Osteoblast (primary cell): ENCODE data around the gene UBFD1. TPM values are rescaled to one million over a fixed set of nuclear protein-coding genes. Genes with fewer than 3 reads are reported as not detected.

Source experiments
- DNase-seq: peaks from one replicate; pipeline ENCODE4 v3.0.0; 2011; ENCODE audit warnings: low spot score, mixed read lengths; ENCODE audit not compliant: insufficient read length; ENCODE audit errors: missing footprints
- H2AFZ ChIP-seq: 2 replicates; pipeline ENCODE4 v1.6.0; 2011; ENCODE audit warnings: mild to moderate bottlenecking, low read length
- H3K27ac ChIP-seq: 2 replicates; pipeline ENCODE4 v1.5.1; 2011; ENCODE audit warnings: mild to moderate bottlenecking, low read depth, low read length, moderate library complexity
- H3K27me3 ChIP-seq: 2 replicates; pipeline ENCODE4 v1.6.0; 2012; ENCODE audit warnings: mild to moderate bottlenecking, control low read depth, inconsistent platforms, low read length, moderate library complexity; ENCODE audit not compliant: insufficient read depth
- H3K36me3 ChIP-seq: 2 replicates; pipeline ENCODE4 v1.5.1; 2011; ENCODE audit warnings: mild to moderate bottlenecking, low read length, control low read depth, moderate library complexity; ENCODE audit not compliant: insufficient read depth
- H3K4me1 ChIP-seq: 2 replicates; pipeline ENCODE4 v1.5.1; 2011; ENCODE audit warnings: mild to moderate bottlenecking, low read length, control low read depth, moderate library complexity; ENCODE audit not compliant: insufficient read depth
- H3K4me2 ChIP-seq: 2 replicates; pipeline ENCODE4 v1.6.0; 2011; ENCODE audit warnings: mild to moderate bottlenecking, low read length; ENCODE audit not compliant: insufficient read depth
- H3K4me3 ChIP-seq: fragments of 200-600 bp; sonication (generic); 3 replicates; pipeline ENCODE4 v1.5.1; 2012; ENCODE audit warnings: mild to moderate bottlenecking, low read length, inconsistent platforms; ENCODE audit not compliant: insufficient read depth
- H3K79me2 ChIP-seq: 2 replicates; pipeline ENCODE4 v1.6.0; 2012; ENCODE audit warnings: mild to moderate bottlenecking, low read length, control low read depth, inconsistent platforms; ENCODE audit not compliant: insufficient read depth
- H3K9me3 ChIP-seq: 2 replicates; pipeline ENCODE4 v1.5.1; 2011; ENCODE audit warnings: low read depth, low read length, control low read depth
- H4K20me1 ChIP-seq: 2 replicates; pipeline ENCODE4 v1.6.0; 2012; ENCODE audit warnings: mild to moderate bottlenecking, low read length, control low read depth; ENCODE audit not compliant: insufficient read depth
- CTCF ChIP-seq: IDR thresholded peaks from 2 replicates; pipeline ENCODE4 v1.5.1; 2011; ENCODE audit warnings: mild to moderate bottlenecking, low read depth, low read length, moderate library complexity; ENCODE audit errors: extremely low read depth
- total RNA-seq: library from RNA; depleted of rRNA; stranded (reverse); fragments of >200 nt; gene quantifications from 2 replicates; pipeline ENCODE4 v1.2.3, GENCODE V29; 2012

UBFD1 gene
- total RNA-seq, 1 donor: 109 TPM

- peaks cover 18% of the 10 kb centered on the region for H3K79me2 ChIP-seq
- H3K27ac ChIP-seq: no peak overlapping the region
- peaks cover 12% of the 10 kb centered on the region for H3K4me1 ChIP-seq
- H3K4me2 ChIP-seq: no peak overlapping the region
- H3K9me3 ChIP-seq: no peaks in the 10 kb centered on the region
- DNase-seq: no peak
- TF ChIP-seq CTCF: no peak
- peaks cover 13% of the 10 kb centered on the region for H4K20me1 ChIP-seq
- H3K36me3 ChIP-seq: peaks cover 5% of the 10 kb centered on the region
- H3K4me3 ChIP-seq: no peak overlapping the region
- H2AFZ ChIP-seq: no peak overlapping the region
- H3K27me3 ChIP-seq: no peaks in the 10 kb centered on the region
Measured at GRCh38 chr16:23512168-23512695, 45.3 kb upstream of the UBFD1 start.

- Histone ChIP-seq H3K9me3 (no peaks in the 10 kb centered on the region), H2AFZ (no peak overlapping the region), H3K4me3 (no peak overlapping the region), H3K27ac (no peak overlapping the region), H3K36me3 (peaks cover 12% of the 10 kb centered on the region), H4K20me1 (no peaks in the 10 kb centered on the region), H3K4me1 (no peaks in the 10 kb centered on the region), H3K27me3 (no peaks in the 10 kb centered on the region), H3K4me2 (no peak overlapping the region), H3K79me2 (no peaks in the 10 kb centered on the region)
- DNase-seq: peak; percentile 67
- TF ChIP-seq CTCF: no peak
Measured at GRCh38 chr16:23514381-23515152, 43.0 kb upstream of the UBFD1 start.

- no peaks in the 10 kb centered on the region for H3K79me2 ChIP-seq
- H3K9me3 ChIP-seq: no peaks in the 10 kb centered on the region
- H3K4me2 ChIP-seq: no peak overlapping the region
- H4K20me1 ChIP-seq: no peaks in the 10 kb centered on the region
- TF ChIP-seq CTCF: no peak
- H3K27ac ChIP-seq: no peak overlapping the region
- H2AFZ ChIP-seq: no peak overlapping the region
- peaks cover 15% of the 10 kb centered on the region for H3K36me3 ChIP-seq
- no peaks in the 10 kb centered on the region for H3K27me3 ChIP-seq
- H3K4me1 ChIP-seq: no peaks in the 10 kb centered on the region
- DNase-seq: no peak
- H3K4me3 ChIP-seq: no peak overlapping the region
Measured at GRCh38 chr16:23515881-23516280, 41.6 kb upstream of the UBFD1 start.

- H3K27ac ChIP-seq: no peak overlapping the region
- H3K4me1 ChIP-seq: no peaks in the 10 kb centered on the region
- no peaks in the 10 kb centered on the region for H3K9me3 ChIP-seq
- DNase-seq: no peak
- H3K4me3 ChIP-seq: no peak overlapping the region
- no peak overlapping the region for H2AFZ ChIP-seq
- peaks cover 15% of the 10 kb centered on the region for H3K36me3 ChIP-seq
- H3K4me2 ChIP-seq: no peak overlapping the region
- no peaks in the 10 kb centered on the region for H4K20me1 ChIP-seq
- no peaks in the 10 kb centered on the region for H3K27me3 ChIP-seq
- H3K79me2 ChIP-seq: no peaks in the 10 kb centered on the region
- TF ChIP-seq CTCF: no peak
Measured at GRCh38 chr16:23516366-23517137, 41.0 kb upstream of the UBFD1 start.
